GM21367 (cell line): ENCODE results near the gene MICOS13.

Source experiments
- ATAC-seq: cut with Tn5 transposase; IDR thresholded peaks from one replicate; pipeline ENCODE4 v1.9.1; 2021; ENCODE audit not compliant: unreplicated experiment

The MICOS13 gene

GRCh38 chr19:5631567-5632240 lies 48.6 kb downstream of the MICOS13 start:
- ATAC-seq: no peak

GRCh38 chr19:5628919-5629481 lies 51.3 kb downstream of the MICOS13 start:
- ATAC-seq: no peak

GRCh38 chr19:5628461-5628860 lies 51.9 kb downstream of the MICOS13 start:
- no peak for ATAC-seq
